GM19467 (cell line): ENCODE data around the gene MEGF11.
A peak's percentile ranks its signal among the peaks of the same experiment; 100 is the strongest.
"Not testable (repeated sequence)": the region's sequence is repeated elsewhere in the genome, so short reads cannot be mapped to it uniquely, and the experiment has no call there.

ENCODE experiments used
- ATAC-seq: cut with Tn5 transposase; IDR thresholded peaks from one replicate; pipeline ENCODE4 v1.9.1; 2021; ENCODE audit warnings: mild to moderate bottlenecking, moderate library complexity; ENCODE audit not compliant: unreplicated experiment

The MEGF11 gene

GRCh38 chr15:65873256-65873655 lies 380.3 kb downstream of the MEGF11 start:
- no peak for ATAC-seq

- ATAC-seq: not testable (repeated sequence)
These were observed 381.0 kb downstream of the MEGF11 start for GRCh38 chr15:65872596-65872995.

GRCh38 chr15:65871886-65872285 lies 381.7 kb downstream of the MEGF11 start:
- ATAC-seq: not testable (repeated sequence)

- no peak for ATAC-seq
These were observed 382.5 kb downstream of the MEGF11 start for GRCh38 chr15:65870889-65871533.

- no peak for ATAC-seq
These were observed 383.3 kb downstream of the MEGF11 start for GRCh38 chr15:65869954-65870871.

GRCh38 chr15:65869126-65869953 lies 384.2 kb downstream of the MEGF11 start, which contains the start of gene RAB11A:
Gene RAB11A (plus strand): TSS chr15:65869491. CDS start chr15:65869586, 95 bp downstream.
- ATAC-seq: peak; percentile 82

GRCh38 chr15:65868546-65869125 lies 384.9 kb downstream of the MEGF11 start:
- ATAC-seq: no peak

GRCh38 chr15:65867933-65868332 lies 385.6 kb downstream of the MEGF11 start:
- not testable (repeated sequence) for ATAC-seq

- ATAC-seq: no peak
These were observed 386.3 kb downstream of the MEGF11 start for GRCh38 chr15:65867244-65867643.

GRCh38 chr15:65863106-65863505 lies 390.4 kb downstream of the MEGF11 start:
- ATAC-seq: no peak

GRCh38 chr15:65862682-65863081 lies 390.9 kb downstream of the MEGF11 start:
- no peak for ATAC-seq

- ATAC-seq: no peak
These were observed 395.7 kb downstream of the MEGF11 start for GRCh38 chr15:65857718-65858402.

- ATAC-seq: no peak
These were observed 396.6 kb downstream of the MEGF11 start for GRCh38 chr15:65856821-65857455.

- no peak for ATAC-seq
These were observed 401.6 kb downstream of the MEGF11 start for GRCh38 chr15:65851981-65852380.

GRCh38 chr15:65847989-65848388 lies 405.6 kb downstream of the MEGF11 start:
- ATAC-seq: no peak

- no peak for ATAC-seq
These were observed 407.6 kb downstream of the MEGF11 start for GRCh38 chr15:65845826-65846519.
